NB4 (cell line): ENCODE results near the gene LAMTOR1.
A peak's percentile ranks its signal among the peaks of the same experiment; 100 is the strongest.

ENCODE experiments used
- POLR2A ChIP-seq: IDR thresholded peaks from 2 replicates; pipeline ENCODE4 v1.6.1; 2011; ENCODE audit warnings: mild to moderate bottlenecking; ENCODE audit not compliant: insufficient read length; ENCODE audit errors: extremely low read depth
- TF ChIP-seq, protein P1 (sequence below): IDR thresholded peaks from 2 replicates; pipeline ENCODE4 v1.6.1; 2011; ENCODE audit warnings: low read depth, low read length
- TF ChIP-seq, protein P2 (sequence below): IDR thresholded peaks from one replicate; pipeline ENCODE4 v1.5.1; 2012; ENCODE audit warnings: low read depth, low read length

DNA sequence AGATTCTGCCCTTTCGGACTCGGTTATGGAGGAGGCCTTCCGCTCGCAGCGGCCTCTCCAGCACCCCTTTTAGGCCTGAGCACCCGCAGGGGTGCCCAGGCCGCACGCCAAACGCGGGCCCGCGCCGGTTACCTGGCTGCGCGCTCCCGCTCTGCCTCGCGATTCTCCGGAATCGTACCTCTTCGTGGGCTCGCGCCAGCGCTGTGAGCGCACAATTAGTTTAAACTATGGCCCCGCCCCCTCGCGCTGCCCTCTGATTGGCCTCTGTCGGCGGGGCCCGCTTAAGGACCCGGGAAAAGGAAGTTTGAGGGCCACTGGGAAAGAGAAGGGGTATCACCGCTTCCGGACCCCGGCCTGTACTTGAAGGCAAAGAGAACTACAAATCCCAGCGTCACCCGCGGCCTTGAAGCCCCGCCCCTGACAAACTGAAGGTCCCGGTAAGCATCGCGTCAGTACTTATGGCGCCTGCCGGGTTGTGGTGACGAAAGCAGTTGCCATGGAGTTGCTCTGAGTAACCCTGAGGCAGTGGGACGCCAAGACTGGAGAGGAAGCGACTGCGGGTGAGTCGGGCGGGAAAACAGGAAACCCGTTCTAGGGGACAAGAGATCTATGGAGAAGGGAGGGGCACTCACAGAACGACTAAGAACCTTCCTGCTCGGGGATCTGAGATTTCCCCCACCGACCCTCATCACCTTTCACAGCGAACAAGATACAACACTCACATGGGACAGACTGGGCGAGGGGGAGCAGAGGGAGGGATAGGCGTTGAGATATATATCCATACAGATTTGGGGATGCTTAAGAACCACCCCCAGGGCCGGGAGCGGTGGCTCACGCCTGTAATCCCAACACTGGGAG lies 22.5 kb downstream of the LAMTOR1 start, which contains the start of the genes LRRC51 and NUMA1:
- peak; percentile 88 for TF ChIP-seq POLR2A
- TF ChIP-seq, protein P1, sequence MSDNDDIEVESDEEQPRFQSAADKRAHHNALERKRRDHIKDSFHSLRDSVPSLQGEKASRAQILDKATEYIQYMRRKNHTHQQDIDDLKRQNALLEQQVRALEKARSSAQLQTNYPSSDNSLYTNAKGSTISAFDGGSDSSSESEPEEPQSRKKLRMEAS = peak; percentile 55
- TF ChIP-seq, protein P2, sequence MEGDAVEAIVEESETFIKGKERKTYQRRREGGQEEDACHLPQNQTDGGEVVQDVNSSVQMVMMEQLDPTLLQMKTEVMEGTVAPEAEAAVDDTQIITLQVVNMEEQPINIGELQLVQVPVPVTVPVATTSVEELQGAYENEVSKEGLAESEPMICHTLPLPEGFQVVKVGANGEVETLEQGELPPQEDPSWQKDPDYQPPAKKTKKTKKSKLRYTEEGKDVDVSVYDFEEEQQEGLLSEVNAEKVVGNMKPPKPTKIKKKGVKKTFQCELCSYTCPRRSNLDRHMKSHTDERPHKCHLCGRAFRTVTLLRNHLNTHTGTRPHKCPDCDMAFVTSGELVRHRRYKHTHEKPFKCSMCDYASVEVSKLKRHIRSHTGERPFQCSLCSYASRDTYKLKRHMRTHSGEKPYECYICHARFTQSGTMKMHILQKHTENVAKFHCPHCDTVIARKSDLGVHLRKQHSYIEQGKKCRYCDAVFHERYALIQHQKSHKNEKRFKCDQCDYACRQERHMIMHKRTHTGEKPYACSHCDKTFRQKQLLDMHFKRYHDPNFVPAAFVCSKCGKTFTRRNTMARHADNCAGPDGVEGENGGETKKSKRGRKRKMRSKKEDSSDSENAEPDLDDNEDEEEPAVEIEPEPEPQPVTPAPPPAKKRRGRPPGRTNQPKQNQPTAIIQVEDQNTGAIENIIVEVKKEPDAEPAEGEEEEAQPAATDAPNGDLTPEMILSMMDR = no peak
